HG03432 (cell line): Measurements from ENCODE around the gene ZBTB25.
"Not testable (repeated sequence)": the region's sequence is repeated elsewhere in the genome, so short reads cannot be mapped to it uniquely, and the experiment has no call there.

Source experiments
- ATAC-seq: cut with Tn5 transposase; IDR thresholded peaks from one replicate; pipeline ENCODE4 v1.9.1; 2021; ENCODE audit warnings: mild to moderate bottlenecking, moderate library complexity; ENCODE audit not compliant: unreplicated experiment

ZBTB25 gene

DNA sequence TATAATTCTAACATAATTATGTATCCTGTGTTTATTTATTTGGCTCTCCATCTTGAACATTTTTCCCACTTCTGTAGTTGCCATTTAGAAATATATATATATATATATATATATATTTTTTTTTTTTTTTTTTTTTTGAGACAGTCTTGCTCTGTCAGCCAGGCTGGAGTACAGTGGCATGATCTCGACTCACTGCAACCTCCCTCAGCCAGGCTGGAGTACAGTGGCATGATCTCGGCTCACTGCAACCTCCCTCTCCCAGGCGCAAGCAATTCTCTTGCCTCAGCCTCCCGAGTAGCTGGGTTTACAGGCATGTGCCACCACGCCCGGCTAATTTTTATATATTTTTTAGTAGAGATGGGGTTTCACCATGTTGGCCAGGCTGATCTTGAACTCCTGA lies 14.0 kb upstream of the ZBTB25 start:
- ATAC-seq: not testable (repeated sequence)

DNA sequence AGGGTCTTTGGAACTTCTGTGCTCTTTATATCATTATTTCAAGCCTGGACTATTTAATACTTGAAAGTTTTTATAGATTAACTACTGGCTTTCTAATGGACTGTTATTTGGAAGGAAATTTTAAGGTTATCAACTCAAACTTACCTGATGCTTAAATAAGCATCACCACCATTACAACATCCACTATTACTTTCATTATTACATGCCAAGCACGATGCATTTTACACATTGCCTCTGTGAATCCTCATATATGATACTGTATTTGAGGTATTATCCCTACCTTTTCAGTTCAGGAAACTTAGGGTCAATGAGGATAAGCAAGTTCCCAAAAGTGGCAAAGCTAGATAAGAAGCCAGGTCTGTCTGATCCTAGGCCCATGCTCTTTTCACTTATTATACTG lies 13.3 kb upstream of the ZBTB25 start:
- ATAC-seq: no peak

DNA sequence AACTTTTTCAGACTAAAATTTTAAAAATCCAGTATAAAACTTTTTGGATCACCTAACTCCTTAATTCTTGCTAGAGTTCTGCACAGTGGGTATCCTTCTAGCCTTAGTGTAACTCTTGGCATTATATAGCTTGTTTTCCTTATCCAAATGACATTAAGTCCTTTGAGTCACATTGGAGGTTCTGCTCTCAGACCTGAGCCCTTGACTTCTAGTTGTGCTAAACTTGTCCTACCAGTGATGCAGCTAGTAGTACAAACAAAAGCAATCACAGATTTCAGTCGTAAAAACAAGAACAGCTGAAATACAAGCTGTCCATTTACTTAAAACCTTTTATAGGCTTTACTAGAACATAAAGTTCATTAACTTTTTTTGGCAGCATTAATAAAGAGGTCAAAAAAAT lies 11.4 kb upstream of the ZBTB25 start:
- ATAC-seq: no peak

DNA sequence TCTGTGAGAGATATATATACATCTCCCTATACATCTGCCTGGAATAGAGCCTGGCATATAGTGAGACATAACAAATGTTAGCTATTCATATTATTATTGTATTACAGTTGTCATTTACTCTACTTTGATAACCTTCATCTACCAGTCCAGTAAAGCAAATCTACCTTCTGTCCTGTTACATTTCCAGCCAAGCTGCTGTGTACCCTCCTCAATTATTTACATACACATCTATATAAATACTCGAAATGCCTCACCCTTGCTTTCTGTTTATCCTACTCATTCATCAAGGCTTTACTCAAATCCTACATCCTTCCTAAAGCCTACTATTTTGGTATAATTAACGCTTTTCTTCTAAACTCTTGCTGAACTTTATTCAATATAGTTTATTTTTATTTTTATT lies 9.6 kb upstream of the ZBTB25 start:
- no peak for ATAC-seq

DNA sequence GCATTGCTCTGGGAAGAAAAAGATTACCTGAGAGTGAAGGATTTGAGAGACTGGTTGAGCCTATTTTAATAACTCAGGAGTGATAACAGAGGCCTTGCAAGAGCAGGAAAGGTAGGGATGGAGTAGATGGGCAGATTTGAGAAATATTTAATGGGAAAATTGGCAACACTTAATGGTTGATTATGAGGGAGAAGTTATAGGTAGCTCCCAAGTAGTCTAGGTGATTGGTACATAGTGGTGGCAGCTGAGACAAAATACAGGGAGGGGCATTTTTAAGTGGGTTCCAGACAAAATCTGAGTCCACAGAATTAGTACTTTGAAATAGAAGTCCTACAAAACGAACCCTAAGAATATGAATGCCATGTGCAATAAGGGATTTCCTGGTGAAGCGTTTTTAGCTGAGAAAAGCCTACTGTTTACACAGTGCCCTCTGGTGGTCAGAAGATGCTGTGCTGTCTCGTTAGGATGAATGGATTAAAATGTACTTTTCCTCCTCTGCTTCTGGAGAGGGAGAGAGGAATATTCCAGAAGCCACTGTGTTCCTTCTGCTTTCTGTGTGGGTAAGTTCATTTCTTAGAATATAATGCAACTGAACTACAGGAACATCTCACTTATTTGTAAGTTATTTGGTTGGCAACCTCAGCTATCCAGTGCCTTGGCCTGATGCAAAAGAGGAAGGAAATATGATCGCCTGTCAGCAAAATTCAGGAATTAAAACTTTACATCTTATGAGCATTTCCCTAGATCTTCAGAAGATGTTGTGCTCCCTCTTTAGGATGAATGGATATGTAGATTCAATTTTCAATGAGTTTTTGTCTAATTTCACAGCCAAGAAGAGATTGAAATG lies 7.4 kb upstream of the ZBTB25 start:
- ATAC-seq: no peak

DNA sequence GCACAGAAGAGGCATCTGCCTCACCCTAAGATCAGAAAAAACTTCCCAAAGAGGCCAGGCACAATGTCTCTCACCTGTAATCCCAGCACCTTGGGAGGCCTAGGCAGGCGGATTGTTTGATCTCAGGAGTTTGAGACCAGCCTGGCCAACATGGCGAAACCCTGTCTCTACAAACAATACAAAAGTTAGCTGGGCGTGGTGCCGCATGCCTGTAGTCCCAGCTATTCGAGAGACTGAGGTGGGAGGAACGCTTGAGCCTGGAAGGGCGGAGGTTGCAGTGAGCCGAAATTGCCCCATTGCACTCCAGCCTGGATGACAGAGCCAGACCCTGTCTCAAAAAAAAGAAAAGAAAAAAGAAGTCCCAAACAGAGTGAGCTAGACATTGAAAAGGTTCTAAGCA lies 5.4 kb upstream of the ZBTB25 start:
- no peak for ATAC-seq

DNA sequence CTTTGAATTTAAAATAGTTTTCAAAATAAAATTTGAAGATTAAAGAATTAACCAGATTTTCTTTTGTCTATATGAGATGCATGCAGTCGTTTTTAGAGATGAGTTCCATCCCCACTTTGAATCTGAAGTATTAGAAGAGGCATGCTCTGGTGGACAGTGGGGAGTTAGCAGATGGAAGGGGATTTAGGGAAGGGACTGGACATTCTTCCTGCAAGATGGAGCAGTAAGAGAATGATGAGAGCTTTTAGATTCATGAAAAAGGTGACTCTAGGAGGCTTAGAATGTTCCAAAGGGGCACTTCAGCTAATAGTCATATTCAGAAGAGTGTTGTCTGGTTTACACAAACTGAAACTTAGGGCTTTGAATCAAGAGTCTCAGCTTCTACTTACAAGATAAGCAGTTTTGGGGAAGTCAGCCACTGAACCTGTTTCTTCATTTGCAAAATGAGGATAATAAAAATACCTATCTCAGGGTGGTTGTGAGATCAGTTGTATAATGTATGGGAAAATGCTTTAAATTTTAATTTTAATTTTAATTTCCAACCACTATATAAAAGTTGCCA lies 4.7 kb upstream of the ZBTB25 start:
- ATAC-seq: peak; percentile 6

DNA sequence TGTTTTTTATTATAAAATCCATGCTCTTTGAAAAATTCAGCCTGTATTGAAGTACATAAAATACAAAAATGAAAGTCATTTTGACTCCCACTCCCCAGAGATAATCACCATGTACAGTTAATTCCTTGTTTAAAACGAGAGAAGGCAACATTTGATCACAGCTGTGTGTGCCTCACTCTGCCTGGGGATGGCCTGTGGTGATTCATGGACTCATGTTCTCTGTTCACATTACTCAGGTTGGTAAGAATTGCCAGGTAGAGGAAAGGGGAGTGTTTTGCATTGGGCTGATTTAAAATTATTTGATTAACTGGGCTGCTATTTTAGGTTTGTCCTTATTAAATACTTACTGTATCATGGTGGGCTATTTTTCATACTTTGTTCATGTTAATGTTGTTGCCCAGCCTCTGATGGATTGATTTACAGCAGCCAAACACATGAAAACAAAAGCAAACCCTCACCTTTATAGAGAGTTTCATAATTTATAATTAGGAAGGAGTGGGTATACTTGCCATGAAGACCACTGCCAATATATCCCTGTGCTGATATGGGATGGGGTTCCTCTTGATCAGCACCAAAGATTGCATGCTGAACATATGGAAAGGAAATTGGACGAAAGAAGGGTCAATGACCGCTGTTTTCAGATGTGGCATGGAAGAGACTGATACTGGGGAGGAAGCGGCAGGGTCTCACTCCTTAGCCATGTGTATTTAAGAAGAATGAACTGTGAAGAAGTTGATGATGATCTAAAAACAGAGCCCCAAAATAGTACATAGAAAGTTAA lies 3.9 kb upstream of the ZBTB25 start:
- no peak for ATAC-seq

DNA sequence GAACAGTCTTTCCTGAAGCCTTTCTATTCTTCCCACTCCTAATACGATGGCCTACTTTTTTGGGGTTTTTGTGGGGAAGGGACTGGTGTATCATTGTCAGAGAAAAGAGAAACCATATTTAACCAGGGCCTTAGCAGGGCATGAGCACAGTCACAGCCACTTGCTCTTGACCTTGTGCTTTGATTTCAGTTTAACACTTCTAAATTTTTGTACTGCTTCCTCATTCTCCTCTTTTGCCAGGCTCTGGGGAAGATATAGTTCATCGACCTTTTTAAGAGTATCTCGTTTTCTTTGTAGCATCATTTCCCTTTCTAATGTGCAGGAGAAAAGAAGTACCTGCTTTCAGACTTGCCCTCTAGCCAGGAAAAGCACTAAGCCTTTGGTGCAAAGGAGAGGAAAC lies 3.1 kb upstream of the ZBTB25 start:
- no peak for ATAC-seq

DNA sequence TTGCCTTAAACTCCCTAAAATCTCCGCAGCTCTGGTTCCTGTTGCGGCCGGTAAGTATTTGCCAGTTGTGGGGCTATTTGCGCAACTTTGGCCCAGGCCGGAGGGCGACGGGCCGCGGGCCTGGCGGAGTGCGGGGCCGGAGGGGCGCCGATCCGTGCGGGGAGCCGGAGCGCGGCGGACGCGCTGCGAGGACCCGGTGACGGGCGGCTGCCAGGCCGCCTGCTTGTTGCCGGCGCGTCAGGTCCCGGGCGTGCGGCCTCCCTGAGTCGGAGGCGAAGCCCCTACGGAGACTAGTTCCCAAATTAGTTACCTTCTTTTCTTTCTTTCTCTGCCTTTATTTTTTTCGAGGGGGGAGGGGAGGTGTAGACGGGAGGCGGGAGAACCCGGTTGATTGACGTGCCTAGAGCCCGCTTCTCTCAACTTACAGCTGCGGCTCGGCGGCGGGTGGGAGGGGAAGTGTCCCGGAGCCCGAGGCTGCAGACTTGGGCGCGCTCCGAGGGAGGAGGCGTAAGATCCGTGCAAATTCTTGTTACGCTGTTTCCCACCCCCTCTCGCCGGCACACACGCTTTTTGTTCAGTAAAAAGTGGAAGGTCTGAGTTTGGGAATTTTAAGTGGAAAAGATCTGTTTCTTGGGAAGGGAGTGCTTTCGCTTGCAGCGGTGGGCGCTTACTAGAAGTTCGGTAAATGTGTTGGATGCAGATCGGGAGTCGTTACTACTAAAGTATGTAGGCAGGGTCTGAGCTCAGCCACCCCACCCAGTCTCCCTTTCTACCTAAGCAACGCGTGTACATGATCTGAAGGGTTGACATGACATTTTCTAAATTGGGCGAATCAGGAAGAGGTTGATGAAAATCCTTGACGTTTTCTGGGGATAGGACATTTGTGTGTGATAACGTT lies 1.5 kb upstream of the ZBTB25 start:
- peak; percentile 33 for ATAC-seq

DNA sequence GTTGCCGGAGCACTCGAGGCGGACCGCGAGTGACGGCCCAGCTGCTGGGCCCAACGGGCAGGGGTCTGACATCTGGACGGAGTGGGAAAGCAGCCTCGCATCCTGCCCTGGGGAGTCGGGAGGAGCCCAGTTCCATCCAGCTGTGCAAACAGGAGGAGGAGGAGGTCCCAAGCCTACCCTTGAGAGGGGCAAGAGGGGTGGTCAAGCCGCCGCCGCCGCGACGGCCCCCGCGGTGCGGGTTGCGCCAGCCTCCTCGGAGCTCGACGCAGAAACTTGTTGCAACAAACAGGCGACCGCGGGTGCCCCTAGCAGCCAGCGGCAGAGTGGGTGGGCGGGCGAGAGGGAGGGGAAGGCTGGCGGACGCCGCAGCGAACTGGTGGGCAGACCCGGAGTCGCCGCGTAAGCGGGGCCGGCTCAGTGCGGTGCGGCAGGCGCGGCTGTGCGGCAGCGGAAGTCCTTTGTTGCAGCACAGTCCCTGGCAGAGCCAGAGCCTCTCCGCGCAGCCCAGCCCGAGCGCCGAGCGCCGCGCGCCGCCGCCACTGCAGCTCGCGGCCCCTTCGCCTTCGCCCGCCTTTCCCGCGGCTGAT lies 765 bp upstream of the ZBTB25 start, which contains the start of gene ZBTB1:
ZBTB1 (plus strand) TSS at position 461 of the 587 bp plus-strand sequence. CDS start 16,735 bp downstream, outside the sequence.
- ATAC-seq: peak; percentile 27

DNA sequence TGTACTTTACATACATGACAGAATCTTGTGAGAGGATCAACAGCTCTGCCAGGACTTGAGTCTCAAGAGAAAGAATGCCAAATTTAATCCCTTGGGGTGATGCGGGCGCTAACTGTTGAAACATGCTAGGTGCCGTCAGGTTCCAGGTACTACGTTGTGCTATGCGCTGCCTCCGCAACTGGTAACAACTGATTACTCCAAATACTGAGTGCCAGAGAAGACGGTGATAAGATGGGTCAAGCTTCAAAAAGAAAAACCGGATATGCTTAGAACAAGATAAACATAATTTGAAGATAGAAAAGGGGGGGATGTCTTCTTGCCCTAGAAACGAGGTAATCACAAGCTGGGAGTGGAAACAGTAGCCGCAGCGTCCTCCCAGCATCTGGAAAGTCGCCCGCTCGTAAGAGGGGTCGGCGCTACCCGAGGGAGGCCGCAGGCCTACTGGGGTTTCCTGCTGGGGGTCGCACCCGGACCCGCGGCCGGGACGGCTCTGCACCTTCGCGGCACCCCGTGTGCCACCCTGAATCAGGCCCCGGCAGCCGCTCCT lies 678 bp downstream of the ZBTB25 start:
- ATAC-seq: no peak

DNA sequence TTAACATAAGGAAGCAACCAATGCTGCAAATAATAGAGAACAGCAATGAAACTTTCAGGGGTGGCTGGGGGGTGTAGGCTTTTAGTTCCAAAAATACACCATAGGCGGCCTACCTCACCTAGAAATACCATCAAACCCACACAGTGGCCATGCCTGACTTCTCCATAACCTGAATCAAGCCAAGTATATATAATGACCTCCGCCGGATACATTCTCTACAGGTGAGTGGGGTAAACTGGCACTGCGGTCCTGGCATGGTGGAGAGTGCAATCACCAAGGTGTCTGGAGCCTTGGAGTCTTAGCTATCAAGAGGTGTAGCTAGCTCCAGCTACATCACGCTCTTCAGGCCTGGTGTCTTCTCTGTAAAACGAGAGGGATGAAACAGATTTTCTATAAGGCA lies 1.2 kb downstream of the ZBTB25 start:
- no peak for ATAC-seq

DNA sequence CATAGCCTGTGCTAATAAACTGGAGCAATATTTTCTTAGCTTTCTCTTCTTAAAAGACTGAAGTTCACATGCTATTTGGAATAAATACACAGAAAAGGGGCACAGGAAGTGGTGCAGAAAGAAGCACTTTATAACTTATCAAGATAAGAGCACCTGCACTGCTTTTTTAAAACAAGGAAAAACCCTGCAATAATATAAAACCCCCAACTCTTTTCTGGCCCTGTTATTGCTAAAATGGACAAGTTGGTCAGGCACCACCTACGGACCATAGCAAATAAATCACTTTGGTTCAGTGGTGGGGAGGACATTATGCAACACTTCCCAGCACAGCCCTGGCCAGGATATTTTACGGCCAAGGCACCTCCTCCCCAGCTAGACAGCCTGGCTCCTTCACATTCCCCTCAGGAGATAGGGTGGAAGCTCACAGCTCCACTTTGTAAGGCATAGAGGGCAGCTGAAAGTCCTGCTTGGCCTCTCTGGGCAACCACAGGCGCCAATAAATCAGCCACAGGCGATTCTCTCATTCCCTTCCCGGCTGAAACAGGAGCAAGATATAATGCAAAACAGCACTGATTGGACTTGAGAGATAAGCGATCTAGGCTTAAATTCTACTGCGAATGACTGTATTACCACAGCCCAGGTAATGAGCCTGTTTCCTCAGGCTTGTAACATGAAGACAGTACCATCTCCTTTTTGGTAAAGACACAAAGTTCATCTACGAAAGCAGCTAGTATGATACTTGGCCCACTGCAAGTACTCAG lies 2.0 kb downstream of the ZBTB25 start:
- no peak for ATAC-seq

DNA sequence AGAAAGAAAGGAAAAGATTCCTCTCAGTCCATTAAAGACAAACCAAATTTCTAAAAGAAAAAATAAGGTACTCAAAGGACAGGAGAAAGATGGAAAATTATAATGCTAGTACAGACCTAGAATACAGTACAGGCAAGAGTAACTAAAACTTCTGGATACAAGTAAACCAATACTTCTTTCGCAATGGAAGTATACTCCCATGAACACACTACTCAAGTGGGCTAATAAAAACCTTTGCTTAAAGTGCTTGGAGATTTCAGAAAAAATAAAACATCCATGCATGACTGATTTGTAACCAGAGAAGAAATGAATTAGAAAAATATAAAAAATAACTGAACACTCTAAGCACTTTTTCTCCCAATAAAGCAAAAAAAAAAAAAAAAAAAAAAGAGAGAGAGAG lies 3.5 kb downstream of the ZBTB25 start:
- no peak for ATAC-seq

DNA sequence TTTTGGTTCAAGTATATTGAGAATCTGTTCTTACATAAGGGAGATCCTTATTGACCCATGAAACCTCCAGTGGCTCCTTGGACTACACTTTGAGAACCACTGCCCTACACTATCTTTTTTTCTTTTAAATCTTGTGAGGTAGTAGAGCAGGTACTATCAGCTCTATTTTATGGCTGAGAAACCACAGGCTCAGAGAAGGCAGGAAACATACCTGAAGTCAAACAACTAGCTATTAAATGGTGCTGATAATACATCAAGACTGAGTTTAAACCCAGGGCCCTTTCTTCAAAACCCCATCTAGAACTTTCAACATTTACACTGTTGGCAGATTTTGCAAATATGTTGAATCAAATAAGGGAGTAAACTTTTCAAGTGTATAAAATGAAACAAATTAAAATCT lies 6.9 kb downstream of the ZBTB25 start:
- no peak for ATAC-seq

DNA sequence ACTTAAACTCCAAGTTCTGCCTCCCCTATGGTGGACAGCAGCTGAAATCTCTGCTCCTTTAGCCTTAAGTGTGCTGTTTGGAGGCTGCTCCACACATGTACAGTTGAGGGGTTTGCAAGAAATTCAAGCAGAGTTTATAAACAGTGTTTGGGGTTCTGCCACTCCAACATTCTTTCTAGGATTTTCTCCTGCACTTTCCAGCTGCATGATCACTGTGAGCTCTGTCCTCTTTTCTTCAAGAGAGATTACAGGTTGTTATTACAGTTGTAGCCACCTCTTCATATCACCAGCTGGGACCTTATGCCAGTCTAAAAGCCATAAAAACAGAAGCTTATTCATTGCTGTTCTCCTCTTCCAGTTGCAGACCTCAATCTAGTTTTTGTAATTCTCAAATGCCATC lies 8.4 kb downstream of the ZBTB25 start:
- ATAC-seq: no peak

DNA sequence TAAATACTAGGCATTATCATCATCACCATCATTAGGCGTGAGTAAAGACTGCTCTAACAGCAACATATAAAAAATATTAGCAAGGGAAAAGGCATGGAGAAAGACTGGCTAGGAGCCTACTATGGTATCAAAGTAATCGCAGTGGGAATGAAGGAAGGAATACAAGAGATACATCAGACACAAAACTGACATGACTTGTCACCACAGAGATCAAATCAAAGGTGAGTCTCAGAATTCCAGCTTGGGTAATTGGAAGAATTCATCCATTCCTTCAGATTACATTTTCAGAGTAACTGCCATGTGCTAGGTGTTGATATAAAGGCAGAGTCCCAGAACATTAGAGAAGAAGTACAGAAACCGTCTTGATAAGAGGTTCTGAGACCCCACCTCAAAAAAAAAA lies 10.2 kb downstream of the ZBTB25 start:
- no peak for ATAC-seq

DNA sequence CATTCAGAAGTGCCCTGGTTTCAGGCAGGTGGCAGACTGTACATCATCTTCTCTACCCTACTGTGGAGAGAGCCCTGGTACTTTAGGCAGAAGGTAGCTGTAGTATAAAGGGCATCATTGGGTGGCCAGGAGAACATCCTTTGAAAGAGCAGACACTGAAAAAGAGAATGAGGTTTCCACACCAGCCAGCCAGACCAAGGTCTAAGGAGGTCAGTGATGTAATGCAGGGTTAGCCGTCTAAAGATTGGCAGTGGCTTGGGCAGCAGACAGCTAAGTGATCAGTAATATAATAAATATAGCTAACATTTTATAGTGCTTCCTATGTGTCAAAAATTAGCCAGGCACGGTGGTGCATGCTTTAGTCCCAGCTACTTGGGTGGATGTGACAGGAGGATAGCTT lies 12.0 kb downstream of the ZBTB25 start:
- no peak for ATAC-seq
